Keratinocyte (primary cell): ENCODE measurements around the gene OR5H1. TPM values are rescaled to one million over a fixed set of nuclear protein-coding genes. Genes with fewer than 3 reads are reported as not detected.

ENCODE experiments used
- DNase-seq: peaks from one replicate; pipeline ENCODE4 v3.0.0-alpha.2; 2011; ENCODE audit warnings: low read depth, missing footprints, low spot score
- FAIRE-seq: peaks from 2 replicates; lab custom pipeline; 2011; peaks lifted over from hg19 to GRCh38; lab: Jason Lieb, UNC
- H2AFZ ChIP-seq: 2 replicates; pipeline ENCODE4 v1.6.0; 2012; ENCODE audit warnings: low read length, control low read depth, inconsistent platforms; ENCODE audit not compliant: control insufficient read depth
- H3K27ac ChIP-seq: 2 replicates; pipeline ENCODE4 v1.5.1; 2011; ENCODE audit warnings: low read length; ENCODE audit not compliant: control insufficient read depth, insufficient read depth
- H3K27me3 ChIP-seq: 3 replicates; pipeline ENCODE4 v1.6.0; 2011; ENCODE audit warnings: low read length; ENCODE audit not compliant: control insufficient read depth, insufficient read depth; ENCODE audit errors: extremely low read depth
- H3K36me3 ChIP-seq, 2 experiments: 2 replicates in 1 of 2; 3 replicates in 1 of 2; pipeline ENCODE4 v1.5.1; 2011; ENCODE audit warnings: low read length in 2 of 2, mild to moderate bottlenecking in 1 of 2; ENCODE audit not compliant: control insufficient read depth in 2 of 2, insufficient read depth in 2 of 2; ENCODE audit errors: extremely low read depth in 1 of 2
- H3K4me1 ChIP-seq: 3 replicates; pipeline ENCODE4 v1.5.1; 2011; ENCODE audit warnings: low read length; ENCODE audit not compliant: control insufficient read depth, insufficient read depth; ENCODE audit errors: extremely low read depth
- H3K4me2 ChIP-seq: 3 replicates; pipeline ENCODE4 v1.6.0; 2011; ENCODE audit warnings: low read depth, low read length; ENCODE audit not compliant: control insufficient read depth, insufficient read depth; ENCODE audit errors: extremely low read depth
- H3K4me3 ChIP-seq, 3 experiments: fragments of 200-600 bp in 1 of 3; sonication (generic) in 1 of 3; 2 replicates in 2 of 3; 3 replicates in 1 of 3; pipeline ENCODE4 v1.5.1; 2011 to 2016; ENCODE audit warnings: low read length in 3 of 3, mild to moderate bottlenecking in 3 of 3, control low read depth in 2 of 3, inconsistent platforms in 1 of 3, low read depth in 1 of 3, mixed read lengths in 1 of 3, mixed run types in 1 of 3, moderate library complexity in 1 of 3; ENCODE audit not compliant: control insufficient read depth in 2 of 3, insufficient read depth in 2 of 3; ENCODE audit errors: extremely low read depth in 1 of 3
- H3K79me2 ChIP-seq: 2 replicates; pipeline ENCODE4 v1.6.0; 2012; ENCODE audit warnings: low read length; ENCODE audit not compliant: control insufficient read depth, insufficient read depth
- H3K9ac ChIP-seq: 3 replicates; pipeline ENCODE4 v1.6.0; 2011; ENCODE audit warnings: low read length; ENCODE audit not compliant: control insufficient read depth, insufficient read depth; ENCODE audit errors: extremely low read depth
- H3K9me1 ChIP-seq: 3 replicates; pipeline ENCODE4 v1.6.0; 2011; ENCODE audit warnings: low read length; ENCODE audit not compliant: control insufficient read depth, insufficient read depth; ENCODE audit errors: extremely low read depth
- H3K9me3 ChIP-seq: 2 replicates; pipeline ENCODE4 v1.5.1; 2012; ENCODE audit warnings: low read depth, low read length; ENCODE audit not compliant: control insufficient read depth
- H4K20me1 ChIP-seq: 3 replicates; pipeline ENCODE4 v1.6.0; 2011; ENCODE audit warnings: low read length; ENCODE audit not compliant: control insufficient read depth, insufficient read depth; ENCODE audit errors: extremely low read depth
- EZH2 ChIP-seq: IDR thresholded peaks from one replicate; pipeline ENCODE4 v1.6.1; 2012; ENCODE audit warnings: inconsistent platforms, mild to moderate bottlenecking, low read length, moderate library complexity
- dilution Hi-C: fragments of 300-500 bp; cut with MboI; formaldehyde crosslinking; loops from one replicate; pipeline ENCODE4 v1.7.0; 2020; ENCODE audit warnings: low sequenced_read_pairs; ENCODE audit not compliant: extremely low pct_ligation_motif_present
- polyA plus RNA-seq, 5 experiments: library from polyadenylated mRNA; depleted of rRNA in 3 of 5; stranded (reverse) in 3 of 5; stranded (forward) in 1 of 5; unstranded in 1 of 5; fragments of >200 nt; gene quantifications; 1 replicate in 1 of 5; 2 replicates in 3 of 5; 3 replicates in 1 of 5; pipeline versions ENCODE4 v1.2.1 to v1.2.3, GENCODE V29; 2011 to 2012; ENCODE audit warnings: missing spikeins in 2 of 5, low read depth in 1 of 5, low replicate concordance in 1 of 5
- TF ChIP-seq, protein P1 (sequence below), 3 experiments: IDR thresholded peaks in 1 of 3; conservative IDR thresholded peaks in 1 of 3; optimal IDR thresholded peaks in 1 of 3; 2 replicates in 2 of 3; 3 replicates in 1 of 3; pipeline versions ENCODE3 to v1.5.1; 2011; ENCODE audit warnings: low read length in 3 of 3, mild to moderate bottlenecking in 3 of 3, moderate library complexity in 2 of 3, control low read depth in 1 of 3, inconsistent platforms in 1 of 3; ENCODE audit not compliant: insufficient read depth in 2 of 3; ENCODE audit errors: extremely low read depth in 1 of 3

Gene OR5H1
- polyA plus RNA-seq, 1 donor (not counting 4 experiments of a cell fraction or from before 2014, with no cell fraction given) = not detected

GRCh38 chr3:98110550-98110908, 20.0 kb upstream of the OR5H1 start:
- H4K20me1 ChIP-seq = no peaks in the 10 kb centered on the region
- H2AFZ ChIP-seq = no peak overlapping the region
- H3K9ac ChIP-seq = no peak overlapping the region
- no peak overlapping the region for H3K4me2 ChIP-seq
- no peak overlapping the region for H3K27ac ChIP-seq
- no peaks in the 10 kb centered on the region for H3K79me2 ChIP-seq
- no peaks in the 10 kb centered on the region for H3K36me3 ChIP-seq
- DNase-seq (no peak), FAIRE-seq (no peak)
- no peaks in the 10 kb centered on the region for H3K9me3 ChIP-seq
- TF ChIP-seq, protein P1, sequence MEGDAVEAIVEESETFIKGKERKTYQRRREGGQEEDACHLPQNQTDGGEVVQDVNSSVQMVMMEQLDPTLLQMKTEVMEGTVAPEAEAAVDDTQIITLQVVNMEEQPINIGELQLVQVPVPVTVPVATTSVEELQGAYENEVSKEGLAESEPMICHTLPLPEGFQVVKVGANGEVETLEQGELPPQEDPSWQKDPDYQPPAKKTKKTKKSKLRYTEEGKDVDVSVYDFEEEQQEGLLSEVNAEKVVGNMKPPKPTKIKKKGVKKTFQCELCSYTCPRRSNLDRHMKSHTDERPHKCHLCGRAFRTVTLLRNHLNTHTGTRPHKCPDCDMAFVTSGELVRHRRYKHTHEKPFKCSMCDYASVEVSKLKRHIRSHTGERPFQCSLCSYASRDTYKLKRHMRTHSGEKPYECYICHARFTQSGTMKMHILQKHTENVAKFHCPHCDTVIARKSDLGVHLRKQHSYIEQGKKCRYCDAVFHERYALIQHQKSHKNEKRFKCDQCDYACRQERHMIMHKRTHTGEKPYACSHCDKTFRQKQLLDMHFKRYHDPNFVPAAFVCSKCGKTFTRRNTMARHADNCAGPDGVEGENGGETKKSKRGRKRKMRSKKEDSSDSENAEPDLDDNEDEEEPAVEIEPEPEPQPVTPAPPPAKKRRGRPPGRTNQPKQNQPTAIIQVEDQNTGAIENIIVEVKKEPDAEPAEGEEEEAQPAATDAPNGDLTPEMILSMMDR (optimal IDR thresholded peaks at IDR 0.05 in 1 of 3, IDR thresholded peaks at IDR 0.05 in 1 of 3, conservative IDR thresholded peaks at IDR 0.05 in 1 of 3; ENCODE audit: extremely low read depth in 1 of 3, insufficient read depth in 2 of 3, low read length in 3 of 3) = no peak
- TF ChIP-seq EZH2 = no peak
- no peaks in the 10 kb centered on the region for H3K9me1 ChIP-seq
- no peaks in the 10 kb centered on the region for H3K4me1 ChIP-seq
- H3K4me3 ChIP-seq = no peak overlapping the region
- dilution Hi-C loops = no loop called here
- H3K27me3 ChIP-seq = no peaks in the 10 kb centered on the region

GRCh38 chr3:98114264-98114663, 16.3 kb upstream of the OR5H1 start:
- FAIRE-seq = no peak
- no peak overlapping the region for H2AFZ ChIP-seq

More at GRCh38 chr3:98114264-98114663, 16.3 kb upstream of the OR5H1 start:
- no peaks in the 10 kb centered on the region for H4K20me1 ChIP-seq
- H3K4me3 ChIP-seq = no peak overlapping the region
- no peaks in the 10 kb centered on the region for H3K4me1 ChIP-seq
- H3K9me1 ChIP-seq = no peaks in the 10 kb centered on the region
- dilution Hi-C loops = no loop called here
- no peak overlapping the region for H3K4me2 ChIP-seq
- H3K79me2 ChIP-seq = no peaks in the 10 kb centered on the region
- no peak for TF ChIP-seq EZH2
- TF ChIP-seq, protein P1 (optimal IDR thresholded peaks at IDR 0.05 in 1 of 3, IDR thresholded peaks at IDR 0.05 in 1 of 3, conservative IDR thresholded peaks at IDR 0.05 in 1 of 3; ENCODE audit: extremely low read depth in 1 of 3, insufficient read depth in 2 of 3, low read length in 3 of 3) = no peak
- H3K36me3 ChIP-seq = no peaks in the 10 kb centered on the region
- H3K27ac ChIP-seq = no peak overlapping the region
- no peaks in the 10 kb centered on the region for H3K9me3 ChIP-seq
- DNase-seq = no peak
- no peak overlapping the region for H3K9ac ChIP-seq
- H3K27me3 ChIP-seq = no peaks in the 10 kb centered on the region
